OCI-LY1 (cell line): ENCODE data around the gene METTL9.
"Not testable (repeated sequence)": the region's sequence is repeated elsewhere in the genome, so short reads cannot be mapped to it uniquely, and the experiment has no call there.

Source experiments
- H2AFZ ChIP-seq: fragments of 200-600 bp; sonication (generic), shearing (Covaris generic); 2 replicates; pipeline ENCODE4 v1.6.0; 2014; ENCODE audit warnings: antibody characterized with exemption, mild to moderate bottlenecking, low read length
- H3F3A ChIP-seq: fragments of 200-600 bp; sonication (generic), shearing (Covaris generic); 2 replicates; pipeline ENCODE4 v1.6.0; 2014; ENCODE audit warnings: mild to moderate bottlenecking, antibody characterized with exemption, low read length, moderate library complexity; ENCODE audit not compliant: insufficient read depth
- H3K27ac ChIP-seq: fragments of 200-600 bp; sonication (generic); 2 replicates; pipeline ENCODE4 v1.5.1; 2014; ENCODE audit warnings: low read length, mixed run types, mild to moderate bottlenecking, low read depth; ENCODE audit not compliant: poor library complexity, severe bottlenecking
- H3K27me3 ChIP-seq: fragments of 200-600 bp; sonication (generic); 2 replicates; pipeline ENCODE4 v1.6.0; 2014; ENCODE audit warnings: antibody characterized with exemption, mild to moderate bottlenecking, low read length, moderate library complexity; ENCODE audit not compliant: insufficient read depth
- H3K36me3 ChIP-seq: fragments of 200-600 bp; sonication (generic); 2 replicates; pipeline ENCODE4 v1.6.1; 2014; ENCODE audit warnings: mild to moderate bottlenecking, antibody characterized with exemption, low read length, moderate library complexity, mixed read lengths; ENCODE audit not compliant: insufficient read depth
- H3K4me1 ChIP-seq: fragments of 200-600 bp; sonication (generic); 2 replicates; pipeline ENCODE4 v1.5.1; 2014; ENCODE audit warnings: mild to moderate bottlenecking, low read length, moderate library complexity; ENCODE audit not compliant: insufficient read depth, severe bottlenecking
- H3K4me2 ChIP-seq: fragments of 200-600 bp; sonication (generic), shearing (Covaris generic); 2 replicates; pipeline ENCODE4 v1.6.1; 2014; ENCODE audit warnings: low read length
- H3K4me3 ChIP-seq: fragments of 200-600 bp; sonication (generic); 2 replicates; pipeline ENCODE4 v1.5.1; 2014; ENCODE audit warnings: low read length, low read depth, mild to moderate bottlenecking, mixed read lengths; ENCODE audit not compliant: poor library complexity, severe bottlenecking
- H3K79me2 ChIP-seq: fragments of 200-600 bp; shearing (Covaris generic); 2 replicates; pipeline ENCODE4 v1.6.1; 2016; ENCODE audit warnings: mixed run types, low read length, mixed read lengths; ENCODE audit not compliant: insufficient read depth
- H3K9ac ChIP-seq: fragments of 200-600 bp; sonication (generic), shearing (Covaris generic); 2 replicates; pipeline ENCODE4 v1.6.1; 2014; ENCODE audit warnings: mild to moderate bottlenecking, low read length, mixed read lengths
- H3K9me2 ChIP-seq: fragments of 200-600 bp; sonication (generic), shearing (Covaris generic); 2 replicates; pipeline ENCODE4 v1.6.1; 2014; ENCODE audit warnings: low read depth, mild to moderate bottlenecking, low read length, mixed read lengths
- H3K9me3 ChIP-seq: fragments of 200-600 bp; shearing (Covaris generic); 2 replicates; pipeline ENCODE4 v1.6.1; 2014; ENCODE audit warnings: low read length, mixed read lengths
- H4K20me1 ChIP-seq: fragments of 200-600 bp; sonication (generic), shearing (Covaris generic); 2 replicates; pipeline ENCODE4 v1.6.0; 2016; ENCODE audit warnings: mild to moderate bottlenecking, low read length; ENCODE audit not compliant: insufficient read depth
- CTCF ChIP-seq: fragments of 200-600 bp; sonication (generic), shearing (Covaris generic); IDR thresholded peaks from 2 replicates; pipeline ENCODE4 v1.5.1; 2017; ENCODE audit warnings: mild to moderate bottlenecking, antibody characterized with exemption, low read length, moderate library complexity, mixed read lengths
- EZH2 ChIP-seq: fragments of 200-600 bp; sonication (generic), shearing (Covaris generic); IDR thresholded peaks from 2 replicates; pipeline ENCODE4 v1.8.0; 2017; ENCODE audit warnings: borderline replicate concordance, mixed run types, mild to moderate bottlenecking, antibody characterized with exemption, low read length, moderate library complexity, mixed read lengths

The METTL9 gene

DNA sequence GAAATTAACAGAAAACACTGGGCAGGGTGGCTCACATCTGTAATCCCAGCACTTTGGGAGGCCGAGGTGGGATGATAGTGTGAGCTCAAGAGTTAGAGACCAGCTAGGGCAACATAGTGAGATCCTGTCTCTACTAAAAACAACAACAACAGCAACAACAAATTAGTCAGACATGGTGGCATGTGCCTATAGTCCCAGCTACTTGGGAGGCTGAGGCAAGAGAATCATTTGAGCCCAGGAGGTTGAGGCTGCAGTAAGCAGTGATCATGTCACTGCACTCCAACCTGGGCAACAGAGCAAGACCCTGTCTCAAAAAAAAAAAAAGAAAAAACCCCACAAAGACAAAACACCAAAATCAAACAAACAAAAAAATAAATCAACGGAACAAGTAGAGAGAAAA is 21.9 kb upstream of the METTL9 start:
- H2AFZ ChIP-seq, H3K27me3 ChIP-seq, H3F3A ChIP-seq, H3K36me3 ChIP-seq, H3K79me2 ChIP-seq, H4K20me1 ChIP-seq, H3K9me3 ChIP-seq, H3K4me3 ChIP-seq, H3K9ac ChIP-seq, H3K4me1 ChIP-seq, H3K9me2 ChIP-seq, H3K27ac ChIP-seq, H3K4me2 ChIP-seq: not testable (repeated sequence)

DNA sequence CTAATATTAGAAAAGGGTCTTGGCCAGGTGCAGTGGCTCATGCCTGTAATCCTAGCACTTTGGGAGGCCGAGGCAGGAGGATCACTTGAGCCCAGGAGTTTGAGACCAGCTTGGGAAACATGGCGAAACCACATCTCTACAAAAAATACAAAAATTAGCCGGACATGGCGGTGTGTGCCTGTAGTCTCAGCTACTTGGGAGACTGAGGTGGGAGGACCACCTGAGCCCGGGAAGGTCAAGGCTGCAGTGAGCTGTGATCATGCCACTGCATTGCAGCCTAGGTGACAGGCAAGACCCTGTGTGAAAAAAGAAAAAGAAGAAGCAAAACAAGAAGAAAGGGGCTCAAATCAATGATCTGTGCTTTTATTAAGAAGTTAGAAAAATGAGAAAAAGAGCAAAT is 21.1 kb upstream of the METTL9 start:
- not testable (repeated sequence) for H3K9me2 ChIP-seq, H3K27me3 ChIP-seq, H2AFZ ChIP-seq, H3K4me3 ChIP-seq, H3K27ac ChIP-seq, H3K9me3 ChIP-seq, H4K20me1 ChIP-seq, H3K4me2 ChIP-seq, H3K36me3 ChIP-seq, H3K9ac ChIP-seq, H3K79me2 ChIP-seq, H3K4me1 ChIP-seq, H3F3A ChIP-seq

GRCh38 chr16:21580131-21580530 is 19.2 kb upstream of the METTL9 start:
- not testable (repeated sequence) for H3F3A ChIP-seq, H3K4me2 ChIP-seq, H3K9ac ChIP-seq, H3K36me3 ChIP-seq, H3K9me3 ChIP-seq, H3K79me2 ChIP-seq, H3K27me3 ChIP-seq, H3K9me2 ChIP-seq, H3K27ac ChIP-seq, H3K4me3 ChIP-seq, H4K20me1 ChIP-seq, H2AFZ ChIP-seq
- peaks cover 12% of the 10 kb centered on the region for H3K4me1 ChIP-seq

GRCh38 chr16:21580807-21581206 is 18.6 kb upstream of the METTL9 start:
- no peaks in the 10 kb centered on the region for H3K9me2 ChIP-seq
- peaks cover 6% of the 10 kb centered on the region; the same call in 1 of the 2 replicates for H3K9me3 ChIP-seq
- H3K27me3 ChIP-seq, result peaks cover 6% of the 10 kb centered on the region; the same call in 1 of the 2 replicates
- H3K27ac ChIP-seq, result no peak overlapping the region
- no peak overlapping the region for H2AFZ ChIP-seq
- H3K36me3 ChIP-seq, result no peaks in the 10 kb centered on the region; the same call in 1 of the 2 replicates
- H4K20me1 ChIP-seq, result no peaks in the 10 kb centered on the region
- peaks cover 12% of the 10 kb centered on the region for H3K4me1 ChIP-seq
- no peak overlapping the region for H3K4me2 ChIP-seq
- H3F3A ChIP-seq, result no peaks in the 10 kb centered on the region
- TF ChIP-seq CTCF, result no peak
- TF ChIP-seq EZH2, result no peak
- H3K79me2 ChIP-seq, result no peaks in the 10 kb centered on the region
- H3K4me3 ChIP-seq, result no peak overlapping the region
- H3K9ac ChIP-seq, result no peak overlapping the region

DNA sequence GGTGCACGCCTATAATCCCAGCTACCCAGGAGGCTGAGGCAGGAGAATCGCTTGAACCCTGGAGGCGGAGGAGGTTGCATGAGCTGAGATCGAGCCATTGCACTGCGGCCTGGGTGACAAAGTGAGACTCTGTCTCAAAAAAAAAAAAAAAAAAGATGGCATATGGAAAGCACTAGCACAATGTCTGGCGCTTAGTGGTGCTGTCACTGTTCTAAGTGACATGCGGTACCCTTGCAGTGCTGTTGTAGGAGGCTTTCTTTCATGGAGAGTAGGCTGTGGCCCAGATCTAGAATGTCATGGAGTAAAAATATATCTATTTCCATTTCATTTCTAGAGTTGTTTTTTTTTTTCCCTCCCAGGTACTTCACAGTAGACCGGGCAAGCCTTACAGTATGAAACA is 14.6 kb upstream of the METTL9 start:
- no peak for TF ChIP-seq CTCF
- no peak for TF ChIP-seq EZH2
- peak overlapping the region; percentile 3 for H3K27ac ChIP-seq
- no peak overlapping the region for H2AFZ ChIP-seq
- no peaks in the 10 kb centered on the region for H3K79me2 ChIP-seq
- no peak overlapping the region for H3K9ac ChIP-seq
- H3K36me3 ChIP-seq, result no peaks in the 10 kb centered on the region
- no peaks in the 10 kb centered on the region for H3F3A ChIP-seq
- no peaks in the 10 kb centered on the region for H3K27me3 ChIP-seq
- H3K4me1 ChIP-seq, result peaks cover 12% of the 10 kb centered on the region
- no peak overlapping the region for H3K4me3 ChIP-seq
- no peaks in the 10 kb centered on the region for H3K9me3 ChIP-seq
- no peaks in the 10 kb centered on the region for H4K20me1 ChIP-seq
- H3K9me2 ChIP-seq, result no peaks in the 10 kb centered on the region
- H3K4me2 ChIP-seq, result no peak overlapping the region; the same call in 1 of the 2 replicates

DNA sequence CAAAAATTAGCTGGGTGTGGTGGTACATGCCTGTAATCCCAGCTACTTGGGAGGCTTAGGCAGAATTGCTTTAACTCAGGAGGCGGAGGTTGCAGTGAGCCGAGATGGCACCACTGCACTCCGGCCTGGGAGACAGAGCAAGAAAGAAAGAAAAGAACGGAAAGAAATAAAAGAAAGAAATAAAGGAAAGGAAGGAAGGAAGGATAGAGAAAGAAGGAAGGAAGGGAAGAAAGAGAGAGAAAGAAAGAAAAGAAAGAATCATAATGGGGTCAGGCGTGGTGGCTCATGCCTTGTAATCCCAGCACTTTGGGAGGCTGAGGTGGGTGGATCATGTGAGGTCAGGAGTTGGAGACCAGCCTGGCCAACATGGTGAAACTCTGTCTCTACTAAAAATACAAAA is 10.8 kb upstream of the METTL9 start:
- H2AFZ ChIP-seq, H3K4me2 ChIP-seq, H3K27ac ChIP-seq, H3K79me2 ChIP-seq, H4K20me1 ChIP-seq, H3K9me2 ChIP-seq, H3F3A ChIP-seq, H3K36me3 ChIP-seq, H3K4me3 ChIP-seq, H3K9me3 ChIP-seq, H3K9ac ChIP-seq, H3K27me3 ChIP-seq: not testable (repeated sequence)
- peaks cover 21% of the 10 kb centered on the region for H3K4me1 ChIP-seq
